GM18505 (cell line): ENCODE results near the gene VPS18.

ENCODE experiments used
- ATAC-seq: cut with Tn5 transposase; IDR thresholded peaks from one replicate; pipeline ENCODE4 v1.9.1; 2021; ENCODE audit not compliant: unreplicated experiment
- POLR2A ChIP-seq: IDR thresholded peaks from 4 replicates; pipeline ENCODE4 v1.6.1; 2011; ENCODE audit warnings: borderline replicate concordance; ENCODE audit not compliant: insufficient read depth, insufficient read length; ENCODE audit errors: extremely low read depth

VPS18 gene

DNA sequence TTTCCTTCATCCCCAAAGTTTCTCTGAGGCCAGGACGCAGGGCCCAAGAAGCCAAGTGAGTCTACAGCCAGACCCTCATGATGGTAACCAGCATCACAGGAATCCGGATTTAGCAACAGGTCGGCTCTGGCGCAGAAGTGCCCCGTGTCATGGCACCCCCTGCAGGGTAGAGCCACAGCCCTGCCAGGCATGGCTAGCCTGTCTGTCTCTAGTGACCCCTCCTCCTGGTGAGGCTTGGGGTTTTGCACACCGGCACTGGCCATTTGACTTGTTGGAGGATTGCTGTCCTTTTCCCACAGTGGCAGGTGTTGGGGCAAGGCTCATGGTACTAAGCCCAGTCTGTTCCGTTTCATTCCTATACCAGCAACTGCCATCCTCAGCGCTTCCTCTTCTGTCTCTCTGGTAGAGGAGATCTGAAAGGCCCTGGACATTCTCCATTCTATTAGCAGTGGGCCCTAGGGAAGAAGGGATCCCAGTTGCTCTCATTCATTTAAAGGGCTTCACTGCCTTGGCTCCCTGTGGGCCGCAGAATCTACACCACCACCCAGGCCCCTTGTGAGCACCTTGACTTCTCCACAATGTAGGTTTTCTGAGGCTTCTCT is 49.6 kb downstream of the VPS18 start:
- ATAC-seq: no peak
- TF ChIP-seq POLR2A: no peak

- TF ChIP-seq POLR2A: no peak
Measured at GRCh38 chr15:40944510-40945296, 50.5 kb downstream of the VPS18 start.

DNA sequence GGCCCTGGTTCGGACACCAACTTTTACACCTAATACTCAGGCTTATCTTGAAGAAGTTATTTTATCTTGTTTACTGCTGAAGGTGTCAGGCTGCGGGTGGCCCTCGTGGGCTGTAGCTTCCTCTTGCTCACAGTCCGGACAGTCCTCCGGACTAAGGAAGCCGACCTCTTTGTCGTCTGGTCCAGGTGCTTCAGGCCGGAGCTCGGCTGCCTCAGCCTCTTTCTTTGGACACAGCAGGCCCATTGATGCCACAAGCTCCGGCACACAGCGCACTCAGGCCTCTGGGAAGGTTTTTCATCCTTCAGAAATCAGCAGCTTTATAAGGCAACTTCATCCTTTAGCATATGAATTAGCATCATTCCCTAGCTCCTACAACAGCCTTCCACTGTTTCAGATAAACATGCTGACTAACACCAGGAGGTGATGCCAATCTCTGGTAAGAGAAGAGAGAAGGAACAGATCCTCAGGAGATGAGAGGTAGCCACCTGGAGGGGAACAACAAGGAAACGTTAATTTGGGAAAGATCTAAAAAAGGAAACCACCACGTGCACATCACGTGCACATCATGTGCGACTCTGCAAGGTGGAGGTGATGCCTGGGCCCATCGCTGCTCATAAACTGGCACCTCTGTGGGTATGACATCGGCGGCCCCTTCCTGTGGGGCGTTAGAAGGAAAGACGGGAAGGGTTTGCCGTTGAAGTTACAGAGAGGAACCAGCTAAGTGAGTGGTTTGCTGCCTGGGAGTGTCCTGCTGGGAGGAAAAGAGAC is 54.6 kb downstream of the VPS18 start:
- TF ChIP-seq POLR2A: no peak
- ATAC-seq: no peak

More at GRCh38 chr15:40944510-40945296, 50.5 kb downstream of the VPS18 start:
- ATAC-seq: no peak

DNA sequence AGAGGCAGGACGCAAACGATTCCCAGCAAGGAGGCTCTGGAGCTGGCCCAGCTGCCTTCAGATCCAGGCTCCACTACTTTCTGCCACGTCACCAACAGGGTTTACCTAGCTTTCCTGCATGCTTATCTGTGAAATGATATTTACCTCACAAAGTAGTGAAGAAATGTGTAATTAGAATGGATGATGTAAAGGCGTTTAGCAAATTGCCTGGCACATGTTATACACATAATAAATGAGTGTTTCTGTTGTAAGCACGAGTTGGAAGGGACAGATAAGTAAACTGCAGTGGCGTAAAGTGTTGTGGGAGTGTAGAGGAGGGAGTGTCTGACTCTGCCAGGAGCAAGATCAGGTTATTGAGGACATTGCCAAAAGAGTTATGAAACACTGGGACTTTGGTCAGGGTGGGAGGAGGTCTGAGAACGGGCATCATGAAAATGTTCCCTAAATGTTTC is 55.5 kb downstream of the VPS18 start:
- no peak for TF ChIP-seq POLR2A
- no peak for ATAC-seq

GRCh38 chr15:40951764-40952163 is 57.5 kb downstream of the VPS18 start:
- TF ChIP-seq POLR2A: no peak
- ATAC-seq: no peak

DNA sequence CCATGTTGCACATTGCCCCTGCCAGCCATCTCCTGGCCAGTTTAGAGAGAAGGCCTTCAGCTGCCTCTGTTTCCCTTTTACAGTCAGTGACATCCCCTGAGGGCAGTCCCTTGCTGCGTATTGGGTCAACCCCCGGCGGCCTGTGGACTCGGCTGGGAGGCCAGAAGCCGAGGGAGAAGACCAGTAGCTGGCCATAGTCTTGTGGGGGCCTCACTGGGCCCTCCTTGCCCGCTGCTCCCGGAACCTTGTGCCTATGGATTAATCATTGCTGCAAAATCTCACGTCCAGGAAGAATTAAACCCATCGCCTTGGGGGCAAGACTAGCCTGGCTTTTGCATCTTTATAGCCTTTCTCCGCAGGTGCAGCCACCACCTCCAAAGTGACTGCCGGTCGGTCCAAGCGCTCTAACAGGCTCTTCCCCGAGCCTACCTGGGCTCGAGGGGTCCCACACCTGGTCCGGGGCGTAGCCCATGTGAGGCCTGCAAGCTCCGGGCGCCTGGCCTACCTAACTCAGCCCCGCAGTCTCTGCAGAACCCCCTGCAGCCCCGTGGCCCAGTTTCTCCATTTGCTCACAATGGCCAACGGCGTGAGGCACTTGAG is 58.2 kb downstream of the VPS18 start:
- TF ChIP-seq POLR2A: no peak
- ATAC-seq: no peak

- TF ChIP-seq POLR2A: peak; percentile 87
- ATAC-seq: peak; percentile 86
Measured at GRCh38 chr15:40952901-40953712, 58.9 kb downstream of the VPS18 start, which contains the start of gene CHAC1. TSS of gene CHAC1 (plus strand) at chr15:40953471. CDS start at chr15:40953584, 113 bp downstream.
